IPS DF 4.7 (cell line): ENCODE data around the gene EZH1.

Experiments
- DNase-seq: peaks from one replicate; pipeline ENCODE4 v3.0.0-alpha.2; 2013; ENCODE audit warnings: low spot score; ENCODE audit errors: extremely low read depth

Gene EZH1

DNA sequence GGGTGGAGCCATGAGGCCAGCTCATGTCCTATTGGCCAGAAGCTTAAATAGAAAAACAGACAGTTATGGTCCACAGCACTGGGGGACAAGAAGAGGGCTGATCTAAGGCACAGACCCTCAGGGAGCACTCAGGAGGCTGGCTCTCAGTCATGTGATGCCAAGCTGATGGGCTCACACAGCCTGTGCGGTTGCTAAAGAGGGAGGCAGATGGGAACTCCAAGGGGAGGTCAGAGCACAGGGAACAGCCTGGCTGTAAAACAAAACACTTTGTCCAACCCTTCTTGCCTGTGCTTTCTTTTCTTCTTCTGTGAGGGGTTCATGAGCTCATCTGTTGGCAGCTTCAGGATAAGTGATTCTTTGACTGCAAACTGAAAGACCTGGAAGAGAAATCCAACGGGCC lies 35.3 kb downstream of the EZH1 start:
- no peak for DNase-seq

GRCh38 chr17:42708588-42708987 lies 36.3 kb downstream of the EZH1 start:
- no peak for DNase-seq

GRCh38 chr17:42706732-42707131 lies 38.1 kb downstream of the EZH1 start:
- DNase-seq, result no peak

DNA sequence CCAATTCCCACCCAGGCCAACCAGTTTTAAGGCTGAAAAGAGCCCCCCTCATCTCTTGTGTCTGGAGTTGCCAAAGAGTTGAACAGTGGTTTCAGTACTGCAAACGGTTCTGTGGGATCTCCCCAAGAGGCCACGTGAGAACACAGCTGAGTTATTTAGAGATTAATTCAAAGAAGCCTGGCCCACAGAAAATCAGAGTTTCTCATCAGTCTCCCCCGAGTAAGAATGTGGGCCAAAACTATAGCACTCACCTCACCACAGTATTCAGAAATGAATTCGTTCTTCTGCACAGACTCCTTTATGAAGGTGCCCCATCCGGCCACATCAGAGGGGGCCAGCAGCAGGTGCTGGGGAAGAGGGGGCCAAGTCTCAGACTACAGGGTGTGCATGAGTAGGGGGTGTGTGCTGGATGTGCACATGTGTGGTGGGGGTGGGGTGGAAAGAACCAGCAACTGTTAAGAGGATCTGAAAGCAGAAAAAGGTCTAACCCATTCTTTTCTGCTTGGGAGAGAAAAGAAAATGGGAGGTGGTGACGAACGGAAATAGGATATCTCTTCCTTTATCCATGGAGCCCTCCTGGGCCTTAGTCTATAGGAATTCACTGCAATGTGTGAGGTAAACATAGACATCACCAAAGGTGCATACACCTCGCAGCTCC lies 39.9 kb downstream of the EZH1 start:
- no peak for DNase-seq

DNA sequence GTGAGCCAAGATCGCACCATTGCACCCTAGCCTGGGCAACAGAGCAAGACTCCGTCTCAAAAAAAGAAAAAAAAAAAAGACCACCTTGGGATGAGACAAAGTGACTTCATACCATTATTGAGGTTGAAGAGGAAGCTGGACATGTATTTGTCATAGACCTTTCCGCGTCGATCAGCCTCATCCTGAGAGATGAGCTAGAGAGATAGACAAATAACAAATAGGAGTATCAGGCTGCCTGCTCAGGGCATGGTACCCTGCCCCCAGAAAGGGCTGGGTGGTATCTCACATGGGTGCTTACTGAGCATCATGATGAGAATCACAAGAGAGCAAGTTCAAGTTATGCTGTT lies 40.4 kb downstream of the EZH1 start:
- DNase-seq, result no peak

GRCh38 chr17:42702446-42702845 lies 42.4 kb downstream of the EZH1 start:
- no peak for DNase-seq

DNA sequence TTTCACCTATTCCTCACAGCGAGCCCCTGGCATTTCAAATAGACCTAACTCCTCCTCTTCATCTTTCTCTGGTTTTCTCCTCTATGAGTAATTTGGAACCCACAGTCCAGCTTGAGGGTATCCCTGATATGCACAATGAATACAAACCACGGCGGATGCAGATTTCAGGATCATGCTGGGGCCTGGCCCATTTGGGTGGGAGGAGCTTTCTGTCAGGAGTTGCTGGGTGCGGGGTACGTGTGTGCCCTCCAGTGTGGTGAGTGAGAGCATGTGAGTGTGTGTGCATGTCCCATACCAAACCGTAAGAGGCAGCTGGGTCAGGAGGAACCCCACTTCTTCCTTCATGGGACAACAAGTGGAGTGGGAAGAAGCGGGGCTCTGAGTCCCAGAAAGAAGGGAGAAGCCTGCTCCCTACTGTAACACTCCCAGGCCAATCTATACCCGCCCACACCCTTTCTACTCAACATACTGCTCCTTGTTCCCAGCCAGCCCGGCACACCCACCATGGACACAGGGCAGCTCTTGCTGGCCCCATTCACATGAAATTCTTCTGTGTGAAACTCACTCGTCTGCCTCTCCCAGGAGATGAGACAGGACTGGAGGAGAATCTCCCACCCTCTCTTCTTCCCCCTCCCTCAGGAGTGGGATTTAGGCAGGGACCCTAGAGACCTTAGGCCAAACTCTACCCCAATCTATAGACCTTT lies 44.1 kb downstream of the EZH1 start:
- DNase-seq, result no peak

DNA sequence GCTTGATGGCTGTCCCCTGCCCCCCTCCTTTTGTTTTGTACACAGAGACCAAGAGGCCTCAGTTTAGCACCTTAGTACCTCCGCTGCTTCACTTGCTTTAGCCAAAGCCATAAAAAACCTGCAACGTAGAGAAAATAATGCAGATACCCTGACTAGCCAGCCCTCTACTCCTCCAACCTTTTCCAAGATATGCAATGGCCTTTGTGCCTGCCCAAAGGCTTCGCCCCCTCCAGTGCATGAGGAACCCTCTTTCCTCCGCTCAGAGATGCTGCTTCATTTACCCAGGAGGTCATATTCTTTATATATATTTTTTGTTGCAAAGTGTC lies 45.5 kb downstream of the EZH1 start:
- DNase-seq, result no peak

DNA sequence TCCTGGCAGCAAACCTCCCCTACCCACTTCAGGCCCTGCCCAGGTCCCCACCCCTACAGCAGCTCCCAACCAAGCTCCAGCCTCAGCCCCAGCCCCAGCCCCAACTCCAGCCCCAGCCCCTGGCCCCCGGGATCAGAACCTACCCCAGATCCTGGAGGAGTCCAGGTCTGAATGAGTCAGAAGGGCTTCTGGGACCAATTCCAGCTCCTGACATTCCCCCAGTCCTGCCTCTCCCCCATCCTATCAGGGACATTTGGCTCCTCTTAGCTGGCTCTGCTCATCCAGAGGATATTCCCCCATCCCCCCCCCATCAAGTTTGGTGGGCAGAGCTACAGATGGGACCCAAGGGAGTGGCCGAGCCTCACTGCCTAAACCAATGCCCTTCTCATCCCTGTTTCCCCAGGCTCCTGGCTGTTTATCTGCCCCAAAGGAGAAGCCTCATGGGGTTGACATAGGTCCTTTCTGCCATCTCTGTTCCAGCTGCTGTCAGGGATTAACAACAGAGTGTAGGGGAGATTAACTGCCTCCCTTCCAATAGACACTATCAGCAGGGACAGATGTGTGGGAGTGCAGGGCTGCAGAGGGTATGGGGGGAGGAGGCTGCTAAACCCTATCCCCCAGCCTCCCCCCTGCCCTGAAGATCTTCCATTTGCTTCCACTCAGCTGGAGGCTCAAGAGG lies 46.0 kb downstream of the EZH1 start:
- DNase-seq, result no peak

GRCh38 chr17:42697108-42697811 lies 47.6 kb downstream of the EZH1 start:
- no peak for DNase-seq

- DNase-seq, result no peak
Measured at GRCh38 chr17:42695500-42695899, 49.3 kb downstream of the EZH1 start.

- DNase-seq, result no peak
Measured at GRCh38 chr17:42694524-42694923, 50.3 kb downstream of the EZH1 start.

DNA sequence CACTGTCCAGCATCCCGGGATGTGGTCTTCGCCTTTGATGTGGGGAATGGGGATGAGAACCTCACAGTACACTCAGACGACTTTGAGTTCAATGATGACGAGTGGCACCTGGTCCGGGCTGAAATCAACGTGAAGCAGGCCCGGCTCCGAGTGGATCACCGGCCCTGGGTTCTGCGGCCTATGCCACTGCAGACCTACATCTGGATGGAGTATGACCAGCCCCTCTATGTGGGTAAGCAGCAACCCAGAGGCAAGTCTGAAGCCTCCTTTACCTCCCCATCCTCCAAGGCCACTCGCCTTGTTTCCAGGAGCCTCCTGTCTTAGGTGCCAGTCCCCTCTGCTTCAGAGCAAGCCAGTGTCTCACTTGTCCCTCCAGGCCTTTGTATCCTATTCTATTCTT lies 52.4 kb downstream of the EZH1 start:
- DNase-seq, result no peak

- no peak for DNase-seq
Measured at GRCh38 chr17:42691021-42691545, 53.8 kb downstream of the EZH1 start.

- DNase-seq, result no peak
Measured at GRCh38 chr17:42690596-42690995, 54.2 kb downstream of the EZH1 start.

DNA sequence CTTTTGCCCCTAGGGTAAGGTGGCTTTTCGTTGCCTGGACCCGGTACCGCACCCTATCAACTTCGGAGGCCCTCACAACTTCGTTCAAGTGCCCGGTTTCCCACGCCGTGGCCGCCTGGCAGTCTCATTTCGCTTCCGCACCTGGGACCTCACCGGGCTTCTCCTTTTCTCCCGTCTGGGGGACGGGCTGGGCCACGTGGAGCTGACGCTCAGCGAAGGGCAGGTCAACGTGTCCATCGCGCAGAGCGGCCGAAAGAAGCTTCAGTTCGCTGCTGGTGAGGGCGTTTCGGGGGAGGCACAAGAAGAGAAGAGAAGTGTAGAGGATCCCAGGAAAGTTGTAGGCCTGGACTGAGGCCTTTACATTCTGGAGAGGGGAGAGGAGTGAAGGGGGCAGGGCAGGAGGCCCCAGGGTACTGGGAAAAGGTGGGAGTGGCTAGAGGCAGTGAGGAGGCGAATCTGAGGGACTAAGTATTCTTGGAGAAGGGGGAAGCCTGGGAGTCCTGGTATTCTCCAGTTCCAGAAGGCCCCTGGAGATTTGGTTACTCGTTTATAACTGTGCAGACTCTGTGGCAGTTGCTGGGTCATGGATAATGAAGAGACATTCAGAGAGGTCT lies 57.0 kb downstream of the EZH1 start:
- no peak for DNase-seq

DNA sequence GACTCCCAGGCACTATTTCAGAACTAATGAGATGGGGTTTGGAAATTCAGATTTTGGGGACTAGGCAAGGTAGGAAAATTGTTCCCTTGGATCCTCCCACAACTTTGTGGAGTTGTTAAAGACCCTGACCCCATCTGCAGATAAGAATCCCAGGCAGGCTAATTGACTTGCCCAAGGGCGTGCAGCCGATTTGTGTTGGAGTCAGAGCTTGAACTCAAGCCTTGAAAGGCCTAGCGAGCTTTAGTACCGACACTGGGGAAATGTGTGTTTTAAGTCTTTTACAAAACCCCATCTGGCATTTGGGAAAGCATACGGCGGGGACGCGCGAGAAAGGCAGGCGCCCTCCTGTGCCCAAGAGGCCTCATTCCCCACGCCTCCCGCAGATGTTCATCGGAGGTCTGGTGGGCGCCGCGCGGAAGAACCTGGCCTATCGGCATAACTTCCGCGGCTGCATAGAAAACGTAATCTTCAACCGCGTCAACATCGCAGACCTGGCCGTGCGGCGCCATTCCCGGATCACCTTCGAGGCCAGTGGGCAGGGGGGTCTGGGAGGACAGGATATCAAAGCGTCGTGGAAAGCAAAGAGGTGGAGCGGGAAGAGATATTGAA lies 58.2 kb downstream of the EZH1 start:
- DNase-seq, result no peak

DNA sequence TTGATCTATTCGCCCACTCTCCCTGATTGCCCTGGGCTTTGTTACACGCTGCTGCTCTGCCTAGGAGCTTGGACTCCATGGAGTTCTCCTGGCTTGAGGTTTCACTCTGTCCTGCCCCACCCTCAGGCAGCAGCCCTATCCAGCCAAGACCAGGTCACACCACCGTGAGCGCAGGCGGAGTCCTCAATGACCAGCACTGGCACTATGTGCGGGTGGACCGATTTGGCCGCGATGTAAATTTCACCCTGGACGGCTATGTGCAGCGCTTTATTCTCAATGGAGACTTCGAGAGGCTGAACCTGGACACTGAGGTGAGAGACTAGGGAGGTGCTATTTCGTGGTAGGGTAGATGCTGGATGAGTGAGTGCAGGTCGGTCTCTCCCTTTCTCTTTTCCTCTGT lies 59.0 kb downstream of the EZH1 start:
- DNase-seq, result no peak

DNA sequence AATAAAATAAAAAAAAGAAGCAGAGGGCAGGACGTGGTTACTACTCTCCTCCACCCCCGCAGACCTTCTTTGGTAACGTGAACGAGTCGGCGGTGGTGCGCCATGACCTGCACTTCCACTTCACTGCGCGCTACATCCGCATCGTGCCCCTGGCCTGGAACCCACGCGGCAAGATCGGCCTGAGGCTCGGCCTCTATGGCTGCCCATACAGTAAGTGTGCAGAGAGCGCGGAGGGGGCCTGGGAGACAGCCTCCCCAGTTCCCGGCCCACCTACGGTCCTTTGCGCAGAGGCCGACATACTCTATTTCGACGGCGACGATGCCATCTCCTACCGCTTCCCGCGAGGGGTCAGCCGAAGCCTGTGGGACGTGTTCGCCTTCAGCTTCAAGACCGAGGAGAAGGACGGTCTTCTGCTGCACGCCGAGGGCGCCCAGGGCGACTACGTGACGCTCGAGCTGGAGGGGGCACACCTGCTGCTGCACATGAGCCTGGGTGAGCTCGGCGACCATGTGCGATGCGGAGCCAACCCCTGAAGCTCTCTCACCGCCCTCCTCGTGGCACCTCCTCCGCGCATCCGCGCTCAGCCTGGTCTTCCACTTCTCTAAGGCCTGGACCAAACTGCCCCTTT lies 59.8 kb downstream of the EZH1 start:
- no peak for DNase-seq

- DNase-seq, result no peak
Measured at GRCh38 chr17:42683407-42684034, 61.3 kb downstream of the EZH1 start.
